Gastrocnemius medialis (tissue), 4 donors: ENCODE results near the gene TNIK.

Experiments used
- POLR2A ChIP-seq, 2 donors: fragments of 450-650 bp; IDR thresholded peaks; one replicate each; pipeline ENCODE4 v1.6.1; 2017; ENCODE audit warnings: antibody characterized with exemption in 2 of 2, mild to moderate bottlenecking in 2 of 2, moderate library complexity in 2 of 2
- TF ChIP-seq, protein P1 (sequence below), 5 experiments: fragments of 450-650 bp in 3 of 5; fragments of 200-600 bp in 2 of 5; sonication (generic) in 2 of 5; IDR thresholded peaks in 4 of 5; conservative IDR thresholded peaks in 1 of 5; 1 replicate in 4 of 5; 2 replicates in 1 of 5; pipeline ENCODE4 v1.5.1; 2016 to 2019; ENCODE audit warnings: antibody characterized with exemption in 5 of 5, mild to moderate bottlenecking in 3 of 5, moderate library complexity in 3 of 5

DNA sequence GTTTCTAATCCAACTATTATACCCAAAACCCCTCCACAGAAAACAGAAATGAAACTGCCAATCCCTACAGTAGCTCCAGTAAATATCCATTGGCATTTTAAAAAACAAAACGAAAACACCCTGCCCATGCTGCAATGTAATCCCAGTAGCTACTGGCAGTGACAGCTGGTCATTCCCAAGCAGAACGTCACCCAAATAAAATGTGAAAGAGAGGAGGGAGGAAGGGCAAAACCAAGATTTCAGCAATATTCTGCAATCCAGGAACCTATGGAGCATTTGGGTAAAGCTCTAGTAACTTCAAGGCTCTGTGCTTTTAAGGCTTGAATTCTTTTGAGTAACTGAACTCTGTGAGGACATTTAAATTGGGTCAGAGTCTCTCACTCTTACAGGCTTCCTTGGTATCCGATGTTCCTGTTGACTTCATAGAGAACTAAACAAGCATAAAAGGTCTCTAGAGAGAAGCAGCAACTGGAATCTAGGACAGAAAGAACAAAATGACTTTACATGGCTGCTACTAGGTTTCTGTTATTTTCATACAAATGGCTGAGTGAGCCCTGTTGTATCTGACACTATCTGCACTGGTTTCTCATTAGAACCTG lies 136.2 kb downstream of the TNIK start:
- TF ChIP-seq POLR2A (IDR thresholded peaks at IDR 0.05): no peak
- TF ChIP-seq, protein P1, sequence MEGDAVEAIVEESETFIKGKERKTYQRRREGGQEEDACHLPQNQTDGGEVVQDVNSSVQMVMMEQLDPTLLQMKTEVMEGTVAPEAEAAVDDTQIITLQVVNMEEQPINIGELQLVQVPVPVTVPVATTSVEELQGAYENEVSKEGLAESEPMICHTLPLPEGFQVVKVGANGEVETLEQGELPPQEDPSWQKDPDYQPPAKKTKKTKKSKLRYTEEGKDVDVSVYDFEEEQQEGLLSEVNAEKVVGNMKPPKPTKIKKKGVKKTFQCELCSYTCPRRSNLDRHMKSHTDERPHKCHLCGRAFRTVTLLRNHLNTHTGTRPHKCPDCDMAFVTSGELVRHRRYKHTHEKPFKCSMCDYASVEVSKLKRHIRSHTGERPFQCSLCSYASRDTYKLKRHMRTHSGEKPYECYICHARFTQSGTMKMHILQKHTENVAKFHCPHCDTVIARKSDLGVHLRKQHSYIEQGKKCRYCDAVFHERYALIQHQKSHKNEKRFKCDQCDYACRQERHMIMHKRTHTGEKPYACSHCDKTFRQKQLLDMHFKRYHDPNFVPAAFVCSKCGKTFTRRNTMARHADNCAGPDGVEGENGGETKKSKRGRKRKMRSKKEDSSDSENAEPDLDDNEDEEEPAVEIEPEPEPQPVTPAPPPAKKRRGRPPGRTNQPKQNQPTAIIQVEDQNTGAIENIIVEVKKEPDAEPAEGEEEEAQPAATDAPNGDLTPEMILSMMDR (IDR thresholded peaks at IDR 0.05 in 4 of 5, conservative IDR thresholded peaks at IDR 0.05 in 1 of 5): no peak
